HG02588 (cell line): ENCODE data around the gene BGN.

ENCODE experiments used
- ATAC-seq: cut with Tn5 transposase; IDR thresholded peaks from one replicate; pipeline ENCODE4 v1.9.1; 2021; ENCODE audit warnings: mild to moderate bottlenecking, moderate library complexity; ENCODE audit not compliant: unreplicated experiment

The BGN gene

DNA sequence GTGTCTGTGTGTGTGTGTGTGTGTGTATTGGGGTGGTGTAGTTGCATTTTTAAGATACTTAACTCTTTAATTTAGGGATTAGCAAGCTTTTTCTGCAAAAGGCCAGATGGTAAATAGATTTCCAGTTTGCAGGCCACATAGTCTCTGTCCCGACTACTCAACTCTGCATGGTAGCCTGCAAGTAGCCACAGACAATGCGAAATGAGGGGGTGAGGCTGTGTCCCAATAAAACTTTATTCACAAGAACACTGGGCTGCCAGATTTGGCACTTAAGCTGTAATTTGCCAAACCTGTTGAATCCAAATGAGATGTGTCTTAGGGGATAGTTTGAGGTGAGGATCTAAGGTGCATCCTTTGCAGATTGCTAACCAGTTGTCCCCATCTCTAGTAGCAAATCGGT, 29.5 kb downstream of the BGN start:
- ATAC-seq, result no peak

- ATAC-seq, result no peak
Observed at GRCh38 chrX:153525451-153525850, 30.7 kb downstream of the BGN start.

DNA sequence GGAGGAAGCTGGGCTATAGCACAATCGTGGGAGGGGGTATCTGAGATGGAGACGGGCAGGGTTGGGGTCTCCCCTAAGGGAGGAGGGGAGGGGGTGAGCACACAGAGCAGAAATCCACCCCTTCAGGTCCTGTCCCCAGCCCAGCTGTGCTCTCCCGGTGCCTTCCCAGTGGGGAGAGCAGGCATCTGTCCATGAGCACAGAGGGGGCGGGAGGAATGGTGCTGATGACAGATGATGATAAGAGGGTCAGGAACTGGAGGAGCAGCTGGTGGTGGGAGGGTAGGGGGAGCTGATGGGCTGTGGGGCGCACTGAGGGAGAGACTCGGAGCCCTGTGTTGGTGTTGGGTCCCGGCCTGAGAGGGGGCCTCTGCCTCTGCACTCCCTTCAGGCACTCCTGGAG, 31.3 kb downstream of the BGN start:
- ATAC-seq, result no peak

GRCh38 chrX:153526801-153527200, 32.0 kb downstream of the BGN start:
- ATAC-seq, result no peak

DNA sequence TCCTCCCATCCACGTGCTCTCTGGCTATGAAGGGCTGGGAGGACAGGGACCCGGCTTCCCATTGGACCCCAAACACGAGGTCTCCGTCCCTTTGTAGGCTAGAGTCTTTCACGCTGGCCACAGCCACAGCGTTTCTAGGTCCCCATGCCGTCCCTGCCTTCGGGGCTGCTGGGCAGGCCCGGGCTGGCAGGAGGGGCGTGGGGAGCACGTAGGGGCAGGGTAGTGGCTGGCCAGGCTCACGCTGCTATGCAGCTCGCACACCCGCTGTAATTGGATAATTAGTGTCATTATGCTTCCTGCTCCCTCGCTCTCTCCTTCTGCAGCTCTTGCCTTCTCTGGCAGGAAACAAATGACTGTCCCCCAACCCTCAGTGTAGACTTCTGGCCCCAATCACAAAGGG, 32.4 kb downstream of the BGN start:
- no peak for ATAC-seq

DNA sequence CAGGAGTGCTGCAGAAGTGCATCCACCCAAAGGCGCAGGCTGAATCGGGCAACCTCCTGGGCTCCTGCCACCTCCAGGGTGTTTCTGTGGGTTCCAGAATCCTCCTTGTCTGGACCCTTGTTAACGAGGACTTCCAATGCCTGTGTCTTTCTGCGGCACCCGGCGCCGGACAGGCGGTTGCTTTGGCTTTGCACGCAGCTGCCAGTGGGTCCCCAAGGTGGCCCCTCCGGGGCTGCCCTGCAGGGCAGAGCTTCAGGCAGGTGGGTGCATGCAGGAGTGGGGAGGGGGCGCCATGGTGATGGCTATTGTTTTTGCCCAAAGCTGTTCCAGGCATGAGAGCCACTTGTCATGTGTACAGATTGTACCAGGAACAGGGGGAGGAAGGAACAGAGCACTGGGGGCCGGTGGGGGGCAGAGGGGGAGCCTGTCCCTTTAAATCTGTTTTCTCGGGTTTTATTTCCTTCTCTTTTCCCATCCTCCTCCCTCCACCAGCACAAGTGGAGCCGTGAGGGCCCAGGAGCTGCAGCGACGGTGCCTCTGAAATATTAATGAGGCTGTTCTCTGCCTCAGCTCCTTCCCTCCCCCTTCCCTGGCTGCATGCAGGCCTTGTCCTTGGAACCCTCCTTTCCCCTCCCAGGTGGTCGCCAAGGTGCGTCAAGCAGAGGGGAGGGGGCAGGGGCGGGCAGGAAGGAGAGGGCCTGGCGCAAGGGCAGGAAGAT, 35.8 kb downstream of the BGN start:
- no peak for ATAC-seq

DNA sequence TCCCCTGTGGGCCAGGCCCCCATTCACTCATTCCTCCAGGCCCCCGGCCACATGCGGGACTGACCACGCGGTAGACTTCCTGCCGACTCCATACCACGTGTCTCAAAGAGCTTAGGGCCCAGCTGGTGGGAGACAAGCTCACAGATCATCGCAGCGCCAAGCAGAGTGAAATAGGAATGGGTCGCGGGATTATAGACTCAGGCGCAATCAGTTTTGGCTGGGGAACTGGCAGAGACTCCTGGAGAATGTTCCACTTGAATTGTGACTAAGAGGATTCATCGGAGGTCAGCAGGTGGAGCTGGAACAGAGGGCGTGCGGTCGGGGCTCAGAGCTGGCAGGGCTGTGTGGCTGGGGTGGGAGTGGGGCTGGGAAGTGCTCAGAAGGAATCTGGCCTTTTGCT, 38.3 kb downstream of the BGN start:
- no peak for ATAC-seq

DNA sequence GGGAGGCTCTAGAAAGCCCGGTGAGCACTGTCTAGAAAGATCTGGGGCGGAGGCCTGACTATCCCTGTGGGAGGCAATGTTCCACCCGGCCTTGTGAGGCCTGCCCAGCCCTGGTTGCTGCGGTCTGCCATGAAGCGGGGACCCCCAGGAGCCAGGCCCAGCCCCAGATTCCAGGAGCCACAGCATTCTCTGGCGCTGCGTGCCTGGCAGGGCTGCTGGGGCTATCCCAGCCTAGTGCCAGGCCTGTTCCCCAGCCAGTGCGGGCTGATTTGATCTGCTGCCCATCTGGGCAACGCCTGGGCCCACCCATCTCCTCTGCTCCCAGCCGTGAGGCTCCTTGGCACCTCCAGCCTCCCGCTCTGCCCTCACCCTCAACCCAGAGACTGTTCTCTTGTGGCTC, 42.3 kb downstream of the BGN start:
- ATAC-seq, result no peak

GRCh38 chrX:153537526-153538295, 42.9 kb downstream of the BGN start:
- ATAC-seq, result no peak

GRCh38 chrX:153538424-153538823, 43.6 kb downstream of the BGN start:
- no peak for ATAC-seq

- peak; percentile 71 for ATAC-seq
Observed at GRCh38 chrX:153539171-153539978, 44.6 kb downstream of the BGN start.

DNA sequence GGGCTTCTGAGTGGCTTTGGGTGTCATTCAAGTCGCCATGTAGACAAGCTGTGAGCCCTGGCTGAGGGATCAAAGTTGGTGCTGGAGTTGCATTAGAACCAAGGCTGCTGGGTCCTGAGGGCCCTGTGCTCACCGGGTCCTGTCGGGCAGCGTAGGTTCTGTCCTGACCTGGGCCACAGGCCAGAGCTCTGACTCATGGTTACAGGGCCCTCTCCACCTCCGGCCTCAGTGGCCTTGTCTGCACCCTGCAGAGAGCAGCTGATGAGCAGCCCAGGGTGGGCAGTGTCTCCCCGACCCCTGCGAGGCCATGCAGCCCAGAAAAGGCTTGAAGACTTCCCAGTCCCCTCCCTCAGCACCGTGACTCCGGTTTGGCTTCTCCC, 45.2 kb downstream of the BGN start:
- ATAC-seq, result no peak

- ATAC-seq, result no peak
Observed at GRCh38 chrX:153544727-153545126, 49.9 kb downstream of the BGN start.

DNA sequence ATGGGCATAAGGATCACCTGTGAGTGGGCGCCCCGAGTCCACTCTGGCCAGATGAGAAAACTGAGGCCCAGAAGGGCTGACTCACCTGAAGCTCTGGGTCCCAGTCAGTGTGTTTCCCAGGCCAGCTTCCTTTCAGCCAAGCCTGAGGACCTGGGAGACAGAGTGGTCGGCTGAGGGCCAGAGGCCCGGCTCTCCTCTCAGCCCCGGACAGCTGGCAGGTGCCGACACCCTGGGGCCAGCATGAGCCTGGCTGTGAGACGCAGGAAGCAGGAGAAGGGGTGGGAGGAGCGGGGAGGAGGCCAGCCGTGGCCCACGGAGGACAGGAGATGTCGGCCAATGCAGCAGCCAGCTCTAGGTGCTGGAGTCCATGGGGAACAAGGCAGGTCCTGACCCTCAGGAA, 51.6 kb downstream of the BGN start:
- ATAC-seq, result no peak

GRCh38 chrX:153547195-153547594, 52.4 kb downstream of the BGN start:
- no peak for ATAC-seq

DNA sequence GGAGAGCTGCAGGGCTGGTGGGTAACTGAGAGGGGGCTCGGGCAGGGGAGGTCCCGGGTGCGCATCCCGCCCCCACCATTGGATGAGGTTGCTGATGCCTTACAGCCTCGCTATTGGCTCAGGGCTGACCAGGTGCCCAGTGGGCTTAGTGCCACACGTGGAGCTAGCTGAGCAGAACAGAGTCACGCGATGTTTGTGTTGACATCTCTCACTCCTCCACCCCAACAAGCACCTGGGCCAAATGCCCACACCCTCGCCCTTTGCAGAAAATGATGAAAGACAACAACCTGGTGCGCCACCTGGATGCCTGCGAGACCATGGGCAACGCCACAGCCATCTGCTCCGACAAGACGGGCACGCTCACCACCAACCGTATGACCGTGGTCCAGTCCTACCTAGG, 54.5 kb downstream of the BGN start:
- no peak for ATAC-seq

DNA sequence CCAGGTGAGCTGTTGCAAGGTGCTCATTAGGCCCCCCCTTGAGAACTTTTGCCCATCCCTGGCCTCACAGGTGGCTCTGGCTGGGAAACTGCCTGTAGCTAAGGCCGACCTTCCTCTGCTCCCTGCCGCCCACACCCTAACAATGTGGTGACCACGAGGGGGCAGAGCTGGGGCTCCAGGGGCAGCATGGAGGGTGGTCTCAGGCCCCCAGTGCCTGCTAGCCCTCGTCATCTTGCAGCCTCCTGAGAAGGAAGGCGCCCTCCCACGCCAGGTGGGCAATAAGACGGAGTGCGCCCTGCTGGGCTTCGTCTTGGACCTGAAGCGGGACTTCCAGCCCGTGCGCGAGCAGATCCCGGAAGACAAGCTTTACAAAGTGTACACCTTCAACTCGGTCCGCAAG, 55.0 kb downstream of the BGN start:
- ATAC-seq, result no peak

DNA sequence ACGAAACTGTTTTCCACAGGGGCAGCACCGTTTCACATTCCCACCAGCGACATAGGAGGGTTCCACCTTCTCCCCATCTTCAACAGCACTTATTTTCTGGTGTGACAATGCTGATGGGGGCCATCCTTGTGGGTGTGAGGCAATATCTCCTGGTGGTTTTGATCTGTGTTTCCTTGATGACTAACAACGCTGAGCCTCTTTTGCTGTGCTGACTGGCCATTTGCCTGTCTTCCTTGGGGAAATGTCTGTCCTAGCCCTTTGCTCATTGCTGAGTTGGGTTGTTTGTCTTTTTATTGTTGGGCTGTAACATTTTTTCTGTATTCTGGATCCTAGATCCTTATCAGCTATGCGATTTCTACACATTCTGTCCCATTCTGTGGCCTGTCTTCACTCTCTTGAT, 56.4 kb downstream of the BGN start:
- no peak for ATAC-seq

DNA sequence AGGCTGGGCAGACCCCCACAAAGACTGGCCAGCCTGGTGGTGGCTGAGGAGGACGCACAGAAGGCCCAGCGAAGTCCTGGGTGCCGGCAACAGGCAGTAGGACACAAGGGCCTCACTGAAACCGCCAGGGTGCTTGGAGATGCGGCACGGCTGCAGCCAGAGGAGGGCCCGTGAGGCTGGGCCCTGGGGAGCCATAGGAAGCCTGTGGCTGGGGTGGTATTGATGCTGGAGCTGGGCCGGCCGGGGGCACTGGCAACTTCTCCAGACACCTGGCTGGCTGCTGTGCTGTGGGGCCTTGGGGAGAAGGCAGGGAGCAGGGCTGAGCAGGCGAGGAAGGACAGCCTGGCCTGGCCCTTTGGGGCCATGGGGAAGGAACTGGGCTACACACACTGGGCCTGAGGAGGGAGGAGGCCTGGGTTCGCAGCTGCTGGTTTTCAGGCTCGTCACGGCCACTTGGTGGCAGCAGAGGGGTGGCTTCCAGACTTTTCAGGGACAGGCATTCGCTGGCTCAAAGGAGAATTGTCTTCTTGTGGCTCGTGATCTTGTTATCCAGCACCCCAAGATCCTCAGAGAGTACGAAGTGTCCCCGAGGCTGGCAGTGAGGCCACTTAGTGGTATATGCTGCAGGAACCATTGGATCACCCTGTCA, 59.9 kb downstream of the BGN start:
- no peak for ATAC-seq

GRCh38 chrX:153556767-153557166, 62.0 kb downstream of the BGN start:
- no peak for ATAC-seq

GRCh38 chrX:153557618-153558355, 63.0 kb downstream of the BGN start:
- ATAC-seq, result no peak
